Stimulated activated CD8-positive, alpha-beta memory T cell treated with anti-CD3 and anti-CD28 coated beads, Interleukin-2, amount 100 ng/mL, for 48 hours (primary cell): ENCODE results near the gene CENPP.

Experiments
- DNase-seq, 2 donors: peaks; one replicate each; pipeline ENCODE4 v3.0.0-alpha.2; 2020; ENCODE audit warnings: low read depth in 2 of 2

CENPP gene

GRCh38 chr9:92507496-92507895 lies 181.7 kb downstream of the CENPP start:
- no peak for DNase-seq

- no peak for DNase-seq
Measured at GRCh38 chr9:92508018-92508820, 182.5 kb downstream of the CENPP start.

- DNase-seq = no peak
Measured at GRCh38 chr9:92509050-92509449, 183.3 kb downstream of the CENPP start.

GRCh38 chr9:92510747-92511146 lies 185.0 kb downstream of the CENPP start:
- no peak for DNase-seq

- DNase-seq = no peak
Measured at GRCh38 chr9:92512622-92513021, 186.9 kb downstream of the CENPP start.

- no peak for DNase-seq
Measured at GRCh38 chr9:92513349-92513748, 187.6 kb downstream of the CENPP start.

- no peak for DNase-seq
Measured at GRCh38 chr9:92514635-92515034, 188.9 kb downstream of the CENPP start.

GRCh38 chr9:92516521-92516920 lies 190.8 kb downstream of the CENPP start:
- no peak for DNase-seq

GRCh38 chr9:92517046-92517445 lies 191.3 kb downstream of the CENPP start:
- DNase-seq = no peak

- no peak for DNase-seq
Measured at GRCh38 chr9:92518199-92518598, 192.4 kb downstream of the CENPP start.

- no peak for DNase-seq
Measured at GRCh38 chr9:92520837-92521236, 195.1 kb downstream of the CENPP start.

- no peak for DNase-seq
Measured at GRCh38 chr9:92522983-92523970, 197.5 kb downstream of the CENPP start.

GRCh38 chr9:92524881-92525280 lies 199.1 kb downstream of the CENPP start:
- no peak for DNase-seq

- no peak for DNase-seq
Measured at GRCh38 chr9:92525306-92525705, 199.6 kb downstream of the CENPP start.

- no peak for DNase-seq
Measured at GRCh38 chr9:92527291-92527828, 201.6 kb downstream of the CENPP start.

- DNase-seq = no peak
Measured at GRCh38 chr9:92527832-92528521, 202.2 kb downstream of the CENPP start.

GRCh38 chr9:92528522-92528849 lies 202.7 kb downstream of the CENPP start:
- DNase-seq = no peak

- no peak for DNase-seq
Measured at GRCh38 chr9:92529124-92529523, 203.4 kb downstream of the CENPP start.

GRCh38 chr9:92530893-92531292 lies 205.1 kb downstream of the CENPP start:
- DNase-seq = no peak

GRCh38 chr9:92534204-92534603 lies 208.5 kb downstream of the CENPP start:
- DNase-seq = no peak

- no peak for DNase-seq
Measured at GRCh38 chr9:92534674-92535073, 208.9 kb downstream of the CENPP start.
